TTC549 (cell line): Measurements from ENCODE around the gene F8.
"Not testable (repeated sequence)": the region's sequence is repeated elsewhere in the genome, so short reads cannot be mapped to it uniquely, and the experiment has no call there.

Experiments used
- FAIRE-seq: peaks from 2 replicates; lab custom pipeline; 2012; peaks lifted over from hg19 to GRCh38; lab: Jason Lieb, UNC

F8 gene

GRCh38 chrX:155028877-155029291, 6.4 kb upstream of the F8 start:
- FAIRE-seq = no peak

DNA sequence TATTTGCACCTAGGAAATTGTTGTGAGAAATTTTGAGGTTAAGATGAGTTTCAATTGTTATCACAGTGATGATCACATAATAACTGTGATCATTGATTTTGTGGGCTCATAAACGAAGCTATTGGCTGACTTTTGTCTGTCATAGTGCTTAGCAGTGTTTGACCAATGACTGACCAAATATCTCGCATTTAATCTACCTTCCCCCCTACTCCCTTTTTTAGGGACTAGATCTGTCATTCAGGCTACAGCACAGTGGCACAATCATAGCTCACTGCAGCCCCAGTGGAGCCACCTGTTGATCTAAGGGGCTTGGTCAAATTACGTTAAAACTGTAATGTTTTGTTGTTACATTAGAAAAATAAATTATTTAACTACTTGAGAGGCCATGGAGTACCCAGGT, 5.6 kb upstream of the F8 start:
- FAIRE-seq = no peak

GRCh38 chrX:155027509-155028066, 5.1 kb upstream of the F8 start:
- no peak for FAIRE-seq

DNA sequence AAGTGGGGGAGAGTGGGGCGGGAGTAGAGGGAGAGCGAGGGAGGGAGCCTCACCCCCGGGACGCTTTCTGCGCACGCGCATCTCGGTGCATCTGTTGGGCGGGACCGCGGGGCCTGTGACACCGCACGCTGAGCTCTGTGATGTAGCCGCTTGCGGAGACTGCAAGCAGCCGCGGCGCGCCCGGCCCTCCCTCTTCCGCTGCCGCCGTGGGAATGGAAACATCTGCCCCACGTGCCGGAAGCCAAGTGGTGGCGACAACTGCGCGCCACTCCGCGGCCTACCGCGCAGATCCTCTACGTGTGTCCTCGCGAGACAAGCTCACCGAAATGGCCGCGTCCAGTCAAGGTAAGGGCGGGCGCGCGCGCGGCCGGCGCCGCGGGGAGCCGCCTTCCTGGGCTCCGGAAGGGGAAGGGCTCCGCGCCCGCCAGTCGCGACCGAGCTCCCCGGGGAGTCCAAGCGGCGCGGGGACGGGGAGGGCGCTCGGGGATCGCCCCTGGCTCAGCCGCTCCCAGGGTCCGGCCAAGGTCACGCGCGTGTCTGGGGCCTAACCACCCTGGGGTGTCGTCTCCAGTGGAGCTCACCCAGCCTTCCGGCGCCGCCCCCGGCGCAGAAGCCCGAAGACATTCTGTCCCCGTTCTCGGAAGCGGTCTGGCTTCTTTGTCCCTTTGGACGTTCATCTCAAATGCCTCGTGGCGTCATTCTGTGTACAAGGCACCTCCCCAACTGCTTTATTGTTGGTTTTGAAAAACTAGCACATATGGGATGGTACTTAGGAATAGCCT, 4.4 kb upstream of the F8 start, which contains the start of gene FUNDC2:
FUNDC2 (plus strand) TSS at position 118 of the 782 bp plus-strand sequence; CDS start at position 213, 95 bp downstream.
- FAIRE-seq = no peak

- FAIRE-seq = no peak
Measured at GRCh38 chrX:155026420-155026726, 3.9 kb upstream of the F8 start.

DNA sequence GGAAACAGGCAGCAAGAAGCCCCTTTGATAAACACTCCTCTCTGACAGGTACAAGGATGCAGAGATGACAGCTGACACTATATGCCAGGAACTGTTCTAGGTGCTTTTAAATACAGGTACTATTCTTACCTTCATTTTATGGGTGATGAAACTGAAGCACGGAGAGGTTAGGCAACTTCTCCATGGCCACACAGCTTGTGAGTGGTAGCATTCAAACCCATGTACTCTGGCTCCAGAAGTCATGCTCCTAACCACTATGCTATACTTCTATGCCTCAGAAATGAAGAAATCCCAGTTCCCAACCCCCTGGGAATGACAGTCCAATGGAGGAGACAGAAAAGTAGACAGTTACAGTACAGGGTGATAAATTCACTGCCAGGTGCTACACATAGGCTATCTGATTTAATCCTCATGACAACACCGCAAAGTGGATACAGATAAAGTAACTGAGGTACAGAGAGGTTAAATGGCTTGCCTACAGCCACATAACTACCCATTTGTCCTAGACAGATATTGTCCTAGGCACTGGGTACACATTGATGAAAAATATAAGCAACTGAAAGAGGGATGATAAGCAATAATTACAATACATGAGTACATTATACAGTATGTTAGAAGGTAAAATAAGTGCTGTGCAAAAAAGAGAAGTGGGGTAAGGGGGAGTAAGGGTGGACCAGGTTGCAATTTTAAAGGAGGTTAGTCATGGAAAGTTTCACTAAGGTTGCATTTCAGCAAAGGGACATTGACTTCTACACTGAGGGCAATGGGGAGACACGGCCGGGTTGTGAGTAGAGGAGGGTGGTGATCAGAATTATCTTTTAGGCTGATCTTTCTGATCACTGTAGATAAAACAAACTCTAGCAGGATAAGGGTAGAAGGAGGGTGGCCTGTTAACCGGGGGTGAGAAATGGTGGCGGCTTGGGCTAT, 1.6 kb upstream of the F8 start:
- no peak for FAIRE-seq

DNA sequence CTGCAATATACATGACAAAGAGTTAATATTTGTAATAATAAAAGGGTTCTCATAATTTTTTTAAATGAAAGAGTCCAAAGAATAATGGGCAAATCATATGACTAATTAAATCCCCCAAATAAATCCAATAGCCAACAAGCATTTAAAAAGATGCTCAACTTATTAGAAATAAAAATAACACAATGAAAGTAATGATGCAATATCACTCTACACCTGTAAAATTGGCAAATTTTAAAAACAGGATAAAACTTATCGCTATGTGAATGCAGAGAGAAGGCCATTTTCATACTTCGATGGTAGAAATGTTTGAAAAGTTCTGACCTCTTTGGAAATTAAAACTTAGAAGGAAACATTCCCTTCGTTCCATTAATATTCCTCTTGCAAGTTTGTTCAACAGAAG, 1.9 kb downstream of the F8 start:
- no peak for FAIRE-seq

DNA sequence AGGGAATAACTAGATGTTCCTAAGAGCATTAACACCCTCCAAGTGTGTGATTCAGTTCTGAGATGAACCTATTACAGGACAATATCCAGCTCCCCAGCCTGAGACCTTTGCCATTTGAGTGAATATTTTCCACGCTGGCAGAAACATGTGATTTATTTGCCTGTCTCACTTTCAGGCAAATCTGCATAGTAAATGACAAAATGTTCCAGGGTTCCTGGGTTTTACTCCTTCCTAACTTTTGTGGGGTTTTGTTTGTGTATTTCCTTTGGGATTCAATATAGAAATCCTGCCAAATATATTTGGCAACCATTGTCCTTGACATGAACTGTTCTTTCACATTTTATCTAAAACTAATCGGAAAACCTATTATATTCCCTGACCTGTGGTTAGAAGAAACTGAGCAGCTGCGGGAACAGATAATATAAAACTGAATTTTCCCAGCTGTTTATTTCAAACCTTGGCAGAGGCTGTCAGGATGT, 12.5 kb downstream of the F8 start:
- FAIRE-seq = no peak

DNA sequence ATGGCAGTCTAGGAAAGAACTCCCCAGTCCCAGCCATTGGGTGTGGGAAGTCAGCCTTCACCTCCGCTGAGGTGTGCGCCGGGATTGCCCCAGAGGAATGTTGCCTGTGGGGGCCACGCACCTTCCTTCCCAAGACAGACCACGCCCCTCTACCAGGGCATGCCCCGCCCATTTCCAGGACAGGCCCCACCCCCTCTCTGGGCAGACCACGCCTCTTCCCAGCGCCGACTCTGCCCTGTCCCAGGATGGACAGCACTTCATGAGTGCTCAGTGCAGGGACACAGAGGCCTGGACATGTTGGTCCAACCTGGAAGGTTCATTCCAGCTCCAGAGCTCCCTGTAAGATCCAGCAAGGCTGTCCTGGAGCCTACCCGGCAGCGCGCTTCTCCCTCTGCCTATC, 13.9 kb downstream of the F8 start:
- not testable (repeated sequence) for FAIRE-seq

DNA sequence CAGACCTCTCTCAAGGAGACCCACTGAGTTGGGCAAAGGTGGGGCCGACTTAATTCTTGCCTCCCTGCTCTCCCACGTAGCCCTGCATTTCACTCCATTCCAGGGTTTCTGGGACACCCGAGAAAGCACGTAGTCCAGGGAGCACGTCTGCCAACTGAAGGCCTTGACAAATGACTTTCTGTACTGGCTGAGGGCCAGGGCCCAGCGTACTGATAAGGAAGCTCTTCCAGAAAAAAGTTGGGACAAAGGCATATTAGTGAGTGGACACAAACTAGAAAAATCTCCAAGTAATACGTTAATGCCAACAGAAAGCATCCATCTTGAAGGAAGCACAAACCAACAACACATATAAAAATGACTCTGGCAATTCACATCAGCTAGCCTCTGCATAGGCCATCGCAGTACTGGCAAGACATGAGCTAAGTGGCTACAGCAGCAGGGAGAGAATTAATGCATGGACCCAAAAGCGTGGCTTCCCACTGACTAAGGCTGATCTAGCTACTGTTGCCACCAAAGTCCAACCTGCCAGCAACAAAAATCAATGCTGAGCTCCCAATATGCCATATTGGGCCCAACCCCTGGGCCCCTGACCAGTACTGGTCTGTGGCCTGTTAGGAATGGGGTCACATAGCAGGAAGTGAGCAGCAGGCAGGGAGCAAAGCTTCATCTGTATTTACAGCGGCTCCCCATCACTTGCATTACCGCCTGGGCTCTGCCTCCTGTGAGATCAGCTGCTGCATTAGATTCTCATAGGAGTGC, 15.4 kb downstream of the F8 start:
- not testable (repeated sequence) for FAIRE-seq

DNA sequence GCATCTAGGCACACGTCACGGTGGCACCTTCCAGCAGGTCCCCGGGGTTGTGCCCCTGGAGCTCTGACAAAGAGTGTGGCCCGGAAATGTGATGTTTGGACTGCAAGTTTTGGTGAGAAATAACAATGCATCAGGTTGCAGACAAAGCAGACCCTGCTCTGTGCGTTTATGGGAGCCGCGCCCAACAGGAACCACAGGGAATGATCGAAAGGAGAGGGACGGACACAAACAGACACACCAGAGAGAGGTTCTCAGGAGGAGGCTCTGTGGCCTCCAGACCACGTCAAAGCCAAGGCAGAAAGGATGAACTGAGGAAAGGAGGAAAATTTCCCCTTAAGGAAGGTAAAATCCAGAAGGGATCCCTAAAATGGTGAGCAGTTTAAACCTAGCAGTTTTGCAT, 16.1 kb downstream of the F8 start:
- not testable (repeated sequence) for FAIRE-seq

GRCh38 chrX:155005190-155005589, 17.3 kb downstream of the F8 start:
- FAIRE-seq = no peak

DNA sequence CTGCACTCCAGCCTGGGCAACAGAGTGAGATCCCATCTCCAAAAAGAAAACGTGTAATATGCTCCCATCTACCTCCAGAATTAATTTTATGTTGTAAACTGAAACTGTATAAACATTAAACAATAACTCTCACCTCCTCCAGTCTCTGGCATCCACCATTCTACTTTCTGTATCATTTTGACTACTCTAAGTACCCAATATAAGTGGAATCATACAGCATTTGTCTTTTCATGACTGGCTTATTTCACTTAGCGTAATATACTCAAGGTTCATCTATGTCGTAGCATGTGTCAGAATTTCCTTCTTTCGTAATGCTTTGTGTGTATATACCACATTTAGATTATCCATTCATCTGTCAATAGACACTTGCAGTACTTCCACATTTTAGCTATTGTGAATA, 20.6 kb downstream of the F8 start:
- FAIRE-seq = no peak

DNA sequence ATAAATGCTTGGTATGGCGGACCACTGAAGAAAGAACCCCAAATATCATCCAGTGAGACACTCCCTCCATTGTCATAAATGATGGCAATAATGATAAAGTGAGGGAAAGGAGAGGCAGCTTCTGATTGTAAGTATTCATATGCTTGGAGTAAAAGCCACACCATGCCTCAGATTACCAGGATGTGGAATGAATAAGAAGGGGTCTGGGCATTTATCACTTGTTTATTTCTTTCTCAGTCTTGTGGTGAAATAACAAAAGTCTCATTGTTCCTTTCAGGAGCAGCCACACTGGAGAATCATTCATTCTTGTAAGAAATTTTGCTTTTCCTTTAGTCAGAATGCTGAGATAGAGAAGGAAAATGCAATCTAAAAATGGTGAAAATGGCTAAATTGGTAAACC, 21.7 kb downstream of the F8 start:
- no peak for FAIRE-seq

- FAIRE-seq = no peak
Measured at GRCh38 chrX:154998204-154998880, 24.2 kb downstream of the F8 start.

GRCh38 chrX:154991476-154991875, 31.0 kb downstream of the F8 start:
- no peak for FAIRE-seq

DNA sequence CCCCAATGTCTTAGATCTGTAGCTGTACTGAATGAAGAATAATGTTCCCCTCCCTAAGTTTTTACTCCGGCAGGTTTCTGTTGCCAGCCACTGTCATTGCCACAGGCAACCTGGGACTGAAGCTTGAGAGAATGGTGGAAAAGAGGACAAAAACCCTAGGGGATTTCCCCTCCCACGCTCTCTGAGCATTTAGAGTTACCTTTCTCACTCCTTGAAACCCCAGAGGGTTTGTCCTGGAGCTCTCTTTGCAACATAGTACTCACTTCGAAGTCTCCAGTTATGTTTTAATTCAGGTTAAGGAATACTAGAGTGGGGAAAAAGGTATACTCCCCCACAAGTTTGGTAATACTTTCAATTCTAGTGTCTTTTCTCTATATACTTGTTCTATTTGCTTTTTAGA, 31.5 kb downstream of the F8 start:
- no peak for FAIRE-seq

DNA sequence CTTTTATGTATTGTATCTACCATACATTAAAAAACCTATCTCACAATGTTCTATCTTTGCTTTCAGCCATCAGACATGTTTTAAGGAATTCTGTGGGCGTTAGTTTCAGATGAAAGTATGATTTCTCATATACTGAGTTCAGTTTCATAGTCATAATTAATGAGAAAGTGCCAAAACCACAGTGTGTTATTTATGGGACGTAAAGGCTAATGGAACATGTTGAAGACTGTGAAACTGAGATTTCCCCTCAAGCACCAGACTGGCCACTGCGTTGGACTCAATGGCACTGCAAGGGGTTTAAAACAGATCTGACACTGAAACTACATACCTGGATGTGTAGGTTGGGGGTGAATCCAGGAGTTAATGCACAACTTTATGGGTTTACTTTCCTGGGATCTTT, 32.0 kb downstream of the F8 start:
- FAIRE-seq = no peak

GRCh38 chrX:154988719-154989118, 33.8 kb downstream of the F8 start:
- no peak for FAIRE-seq

DNA sequence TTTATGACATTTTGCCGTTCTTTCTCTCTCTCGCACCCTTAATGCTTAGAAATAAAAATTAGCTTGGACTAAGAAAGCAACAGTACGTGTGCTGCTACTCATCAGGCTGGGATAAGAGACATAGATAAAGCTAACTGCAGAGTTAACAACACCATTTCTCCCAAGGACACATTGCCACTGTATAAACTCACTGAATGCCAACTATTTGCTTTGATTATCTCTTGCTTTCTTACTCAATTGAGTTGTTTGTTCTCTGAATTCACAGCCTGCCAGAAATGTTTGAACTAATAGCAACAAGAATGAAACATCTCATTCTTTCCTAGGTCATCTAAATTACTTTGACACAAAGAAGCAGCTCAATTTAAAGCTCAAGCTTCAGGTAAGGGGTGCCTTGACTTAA, 34.6 kb downstream of the F8 start:
- no peak for FAIRE-seq

- FAIRE-seq = peak; percentile 5
Measured at GRCh38 chrX:154986826-154987575, 35.5 kb downstream of the F8 start.
